Lower leg skin (tissue), 3 donors: ENCODE measurements around the gene NCAPD3.

ENCODE experiments used
- POLR2A ChIP-seq, 2 donors: fragments of 450-650 bp; IDR thresholded peaks; one replicate each; pipeline ENCODE4 v1.6.1; 2016 to 2017; ENCODE audit warnings: antibody characterized with exemption in 2 of 2, mild to moderate bottlenecking in 1 of 2, moderate library complexity in 1 of 2
- TF ChIP-seq, protein P1 (sequence below), 3 donors: fragments of 450-650 bp; IDR thresholded peaks; one replicate each; pipeline ENCODE4 v1.5.1; 2016; ENCODE audit warnings: antibody characterized with exemption in 3 of 3, mild to moderate bottlenecking in 3 of 3, moderate library complexity in 2 of 3

DNA sequence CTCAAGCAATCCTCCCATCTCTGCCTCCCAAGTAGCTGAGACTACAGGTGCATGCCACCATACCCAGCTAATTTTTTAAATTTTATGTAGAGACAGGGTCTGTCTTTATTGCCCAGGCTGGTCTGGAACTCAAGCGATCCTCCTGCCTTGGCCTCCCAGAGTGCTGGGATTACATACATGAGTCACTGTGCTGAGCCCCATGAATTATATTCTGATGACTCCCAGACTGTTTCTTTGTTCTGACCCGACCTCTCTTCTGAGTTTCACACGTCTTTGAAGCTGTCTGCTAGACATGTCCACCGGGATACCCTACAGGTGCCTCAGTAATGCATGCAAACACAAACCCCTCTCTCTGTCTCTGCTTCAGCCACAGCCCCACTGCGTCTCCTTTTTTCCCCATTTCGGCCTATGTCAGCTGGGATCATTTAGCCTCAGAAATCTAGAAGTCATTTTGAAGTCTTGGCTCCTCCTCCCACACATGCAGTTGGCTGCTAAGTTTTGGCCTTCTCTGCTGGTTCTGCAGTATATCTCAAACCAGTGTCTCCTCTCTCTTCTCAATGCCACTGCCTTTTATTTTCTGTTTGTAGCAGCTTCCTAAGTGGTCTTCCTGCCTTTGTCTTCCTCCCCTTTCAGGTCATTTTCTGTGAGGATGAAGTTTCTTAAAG lies 5.5 kb upstream of the NCAPD3 start:
- TF ChIP-seq, protein P1, sequence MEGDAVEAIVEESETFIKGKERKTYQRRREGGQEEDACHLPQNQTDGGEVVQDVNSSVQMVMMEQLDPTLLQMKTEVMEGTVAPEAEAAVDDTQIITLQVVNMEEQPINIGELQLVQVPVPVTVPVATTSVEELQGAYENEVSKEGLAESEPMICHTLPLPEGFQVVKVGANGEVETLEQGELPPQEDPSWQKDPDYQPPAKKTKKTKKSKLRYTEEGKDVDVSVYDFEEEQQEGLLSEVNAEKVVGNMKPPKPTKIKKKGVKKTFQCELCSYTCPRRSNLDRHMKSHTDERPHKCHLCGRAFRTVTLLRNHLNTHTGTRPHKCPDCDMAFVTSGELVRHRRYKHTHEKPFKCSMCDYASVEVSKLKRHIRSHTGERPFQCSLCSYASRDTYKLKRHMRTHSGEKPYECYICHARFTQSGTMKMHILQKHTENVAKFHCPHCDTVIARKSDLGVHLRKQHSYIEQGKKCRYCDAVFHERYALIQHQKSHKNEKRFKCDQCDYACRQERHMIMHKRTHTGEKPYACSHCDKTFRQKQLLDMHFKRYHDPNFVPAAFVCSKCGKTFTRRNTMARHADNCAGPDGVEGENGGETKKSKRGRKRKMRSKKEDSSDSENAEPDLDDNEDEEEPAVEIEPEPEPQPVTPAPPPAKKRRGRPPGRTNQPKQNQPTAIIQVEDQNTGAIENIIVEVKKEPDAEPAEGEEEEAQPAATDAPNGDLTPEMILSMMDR (IDR thresholded peaks at IDR 0.05), result no peak
- TF ChIP-seq POLR2A (IDR thresholded peaks at IDR 0.05), result no peak
